Ovary (tissue), 3 donors: Measurements from ENCODE around the gene EXD3.

Source experiments
- POLR2A ChIP-seq: fragments of 450-650 bp; IDR thresholded peaks from one replicate; pipeline ENCODE4 v1.6.1; 2017; ENCODE audit warnings: antibody characterized with exemption, mild to moderate bottlenecking, moderate library complexity
- TF ChIP-seq, protein P1 (sequence below), 3 donors: fragments of 450-650 bp in 2 of 3; fragments of 200-600 bp in 1 of 3; IDR thresholded peaks; one replicate each; pipeline versions ENCODE4 v1.5.1 to v1.8.0; 2016 to 2022; ENCODE audit warnings: antibody characterized with exemption in 3 of 3, mild to moderate bottlenecking in 1 of 3
- donor health status: DM: no; HTN: no; CAD: no.

GRCh38 chr9:137387114-137387890 is 35.7 kb downstream of the EXD3 start:
- TF ChIP-seq, protein P1, sequence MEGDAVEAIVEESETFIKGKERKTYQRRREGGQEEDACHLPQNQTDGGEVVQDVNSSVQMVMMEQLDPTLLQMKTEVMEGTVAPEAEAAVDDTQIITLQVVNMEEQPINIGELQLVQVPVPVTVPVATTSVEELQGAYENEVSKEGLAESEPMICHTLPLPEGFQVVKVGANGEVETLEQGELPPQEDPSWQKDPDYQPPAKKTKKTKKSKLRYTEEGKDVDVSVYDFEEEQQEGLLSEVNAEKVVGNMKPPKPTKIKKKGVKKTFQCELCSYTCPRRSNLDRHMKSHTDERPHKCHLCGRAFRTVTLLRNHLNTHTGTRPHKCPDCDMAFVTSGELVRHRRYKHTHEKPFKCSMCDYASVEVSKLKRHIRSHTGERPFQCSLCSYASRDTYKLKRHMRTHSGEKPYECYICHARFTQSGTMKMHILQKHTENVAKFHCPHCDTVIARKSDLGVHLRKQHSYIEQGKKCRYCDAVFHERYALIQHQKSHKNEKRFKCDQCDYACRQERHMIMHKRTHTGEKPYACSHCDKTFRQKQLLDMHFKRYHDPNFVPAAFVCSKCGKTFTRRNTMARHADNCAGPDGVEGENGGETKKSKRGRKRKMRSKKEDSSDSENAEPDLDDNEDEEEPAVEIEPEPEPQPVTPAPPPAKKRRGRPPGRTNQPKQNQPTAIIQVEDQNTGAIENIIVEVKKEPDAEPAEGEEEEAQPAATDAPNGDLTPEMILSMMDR (IDR thresholded peaks at IDR 0.05) = no peak
- no peak for TF ChIP-seq POLR2A
